Measurements from ENCODE around the gene SLC24A5.
A peak's percentile ranks its signal among the peaks of the same experiment; 100 is the strongest.

SLC24A5 gene

DNA sequence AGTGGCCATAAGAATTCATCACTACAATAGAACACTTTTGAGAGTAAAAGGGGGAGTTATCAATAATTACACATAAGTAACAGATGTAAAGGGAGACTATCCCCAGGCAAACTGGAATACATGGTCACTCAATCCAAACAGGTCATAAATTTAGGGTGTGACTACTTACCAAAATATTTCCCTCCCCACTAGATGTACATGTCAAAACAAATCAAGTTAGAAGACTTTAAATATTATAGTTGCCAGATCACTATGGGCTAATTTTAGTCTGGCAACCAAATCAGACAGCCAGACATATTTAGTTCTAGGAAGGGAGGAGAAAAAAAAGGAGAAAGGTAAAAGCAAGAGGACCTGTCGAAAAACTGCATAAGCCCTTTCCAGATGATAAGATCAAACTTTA lies 23.1 kb downstream of the SLC24A5 start:
- Mint-ChIP-seq H3K36me3 (ENCODE audit: low read depth) (no peaks in the 10 kb centered on the region), H3K27me3 (no peaks in the 10 kb centered on the region), H3K4me3 (no peak overlapping the region), H3K9me3 (no peaks in the 10 kb centered on the region), H3K4me1 (ENCODE audit: low read depth) (peaks cover 5% of the 10 kb centered on the region), H3K27ac (no peak overlapping the region)
- intact Hi-C loops (cut with micrococcal nuclease), result no loop called here

DNA sequence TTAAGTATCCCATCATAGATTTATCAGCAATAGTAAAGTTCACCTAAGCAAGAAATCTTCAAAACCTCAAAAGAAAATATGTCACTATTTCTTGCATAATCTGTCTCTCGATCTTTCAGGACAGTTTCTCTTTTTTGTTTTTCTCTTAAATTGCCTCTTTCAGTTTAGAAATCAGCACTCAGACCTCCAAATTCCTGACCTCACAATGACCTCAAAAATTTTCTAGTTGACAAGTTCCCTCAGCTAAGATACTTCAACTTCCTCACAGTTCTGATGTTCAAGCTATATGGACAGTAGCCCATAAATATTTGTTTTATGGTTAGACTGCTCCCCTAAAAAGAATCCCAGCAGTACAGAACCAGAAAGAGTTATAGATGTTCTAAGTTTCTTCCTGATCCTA lies 24.1 kb downstream of the SLC24A5 start:
- intact Hi-C loops (cut with micrococcal nuclease), result no loop called here
- H3K4me3 Mint-ChIP-seq, result no peak overlapping the region
- H3K27me3 Mint-ChIP-seq, result no peaks in the 10 kb centered on the region
- H3K36me3 Mint-ChIP-seq (ENCODE audit: low read depth), result no peaks in the 10 kb centered on the region
- H3K27ac Mint-ChIP-seq, result no peak overlapping the region
- H3K4me1 Mint-ChIP-seq (ENCODE audit: low read depth), result peaks cover 5% of the 10 kb centered on the region
- no peaks in the 10 kb centered on the region for H3K9me3 Mint-ChIP-seq

DNA sequence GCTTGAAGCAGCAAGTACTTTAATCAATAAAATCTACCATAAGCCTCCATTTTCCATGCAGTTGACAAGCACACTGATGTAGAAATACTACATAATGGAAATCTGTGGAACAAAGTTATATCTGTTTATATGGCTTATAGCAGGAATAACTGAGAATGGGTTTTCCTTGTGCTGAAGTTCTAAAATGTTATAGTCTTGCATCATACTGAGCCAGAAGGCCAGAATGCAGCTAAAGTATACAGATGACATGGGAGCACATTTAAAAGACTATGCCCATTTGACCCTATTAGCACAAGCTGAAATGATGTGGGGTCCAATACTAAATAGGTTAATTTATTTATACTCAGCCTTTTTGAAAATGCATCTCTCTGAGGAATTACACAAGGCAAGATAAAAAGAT lies 25.1 kb downstream of the SLC24A5 start:
- Mint-ChIP-seq H3K9me3 (no peaks in the 10 kb centered on the region), H3K27me3 (no peaks in the 10 kb centered on the region), H3K4me1 (ENCODE audit: low read depth) (peaks cover 5% of the 10 kb centered on the region), H3K27ac (no peak overlapping the region), H3K4me3 (no peak overlapping the region), H3K36me3 (ENCODE audit: low read depth) (no peaks in the 10 kb centered on the region)
- intact Hi-C loops (cut with micrococcal nuclease), result no loop called here

DNA sequence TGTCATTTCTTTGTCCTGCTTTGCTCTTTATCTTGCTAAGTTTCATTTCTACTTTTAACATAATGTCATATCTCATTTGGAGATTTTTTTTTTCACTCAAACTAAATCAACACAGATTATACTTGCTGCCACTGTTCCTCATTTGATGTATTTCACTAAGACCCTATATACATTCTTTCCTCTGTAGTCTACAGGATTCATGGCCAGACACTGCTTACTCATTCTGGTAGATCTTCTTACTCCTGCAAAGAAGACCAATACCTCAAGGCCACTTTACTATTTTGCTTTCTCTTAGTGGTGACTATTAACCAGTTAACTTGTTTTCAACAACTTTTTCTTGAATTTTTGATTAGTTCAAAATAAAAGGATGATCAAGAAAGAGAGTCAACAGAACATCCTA lies 26.6 kb downstream of the SLC24A5 start:
- Mint-ChIP-seq H3K9me3 (no peaks in the 10 kb centered on the region), H3K27ac (no peak overlapping the region), H3K27me3 (no peaks in the 10 kb centered on the region), H3K4me1 (ENCODE audit: low read depth) (peaks cover 5% of the 10 kb centered on the region), H3K36me3 (ENCODE audit: low read depth) (no peaks in the 10 kb centered on the region), H3K4me3 (no peak overlapping the region)
- intact Hi-C loops (cut with micrococcal nuclease), result no loop called here

- H3K4me3 Mint-ChIP-seq, result no peak overlapping the region
- no peaks in the 10 kb centered on the region for H3K9me3 Mint-ChIP-seq
- no peak overlapping the region for H3K27ac Mint-ChIP-seq
- no peaks in the 10 kb centered on the region for H3K27me3 Mint-ChIP-seq
- H3K4me1 Mint-ChIP-seq (ENCODE audit: low read depth), result peaks cover 3% of the 10 kb centered on the region
- H3K36me3 Mint-ChIP-seq (ENCODE audit: low read depth), result no peaks in the 10 kb centered on the region
- intact Hi-C loops (cut with micrococcal nuclease), result no loop called here
These were observed 29.1 kb downstream of the SLC24A5 start for GRCh38 chr15:48149858-48150257.

DNA sequence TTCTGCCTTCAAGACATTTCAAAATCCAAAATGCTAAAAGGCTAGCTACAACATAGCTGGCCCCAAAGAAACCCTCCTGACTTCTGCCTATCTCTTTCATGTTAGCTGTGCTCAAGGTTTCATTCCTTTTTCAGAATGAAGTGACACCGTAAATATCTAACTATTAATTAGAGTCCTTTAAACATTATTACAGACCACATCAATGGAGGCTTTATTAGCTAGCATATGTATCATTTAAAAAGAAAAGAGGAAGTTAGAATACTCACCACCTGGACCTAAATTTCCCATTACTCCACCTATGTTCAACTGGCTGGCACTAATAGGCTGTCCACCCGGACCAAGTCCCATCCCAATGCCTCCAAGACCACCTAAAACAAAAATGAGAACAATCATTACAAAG lies 32.7 kb downstream of the SLC24A5 start:
- Mint-ChIP-seq H3K36me3 (ENCODE audit: low read depth) (no peaks in the 10 kb centered on the region), H3K27ac (no peak overlapping the region), H3K27me3 (no peaks in the 10 kb centered on the region), H3K4me3 (no peak overlapping the region), H3K9me3 (no peaks in the 10 kb centered on the region), H3K4me1 (ENCODE audit: low read depth) (no peaks in the 10 kb centered on the region)
- intact Hi-C loops (cut with micrococcal nuclease), result no loop called here

- Mint-ChIP-seq H3K4me1 (ENCODE audit: low read depth) (no peaks in the 10 kb centered on the region), H3K27me3 (no peaks in the 10 kb centered on the region), H3K9me3 (peaks cover 9% of the 10 kb centered on the region), H3K27ac (no peak overlapping the region), H3K4me3 (no peak overlapping the region), H3K36me3 (ENCODE audit: low read depth) (no peaks in the 10 kb centered on the region)
- intact Hi-C loops (cut with micrococcal nuclease), result no loop called here
These were observed 47.8 kb downstream of the SLC24A5 start for GRCh38 chr15:48168616-48169015.

DNA sequence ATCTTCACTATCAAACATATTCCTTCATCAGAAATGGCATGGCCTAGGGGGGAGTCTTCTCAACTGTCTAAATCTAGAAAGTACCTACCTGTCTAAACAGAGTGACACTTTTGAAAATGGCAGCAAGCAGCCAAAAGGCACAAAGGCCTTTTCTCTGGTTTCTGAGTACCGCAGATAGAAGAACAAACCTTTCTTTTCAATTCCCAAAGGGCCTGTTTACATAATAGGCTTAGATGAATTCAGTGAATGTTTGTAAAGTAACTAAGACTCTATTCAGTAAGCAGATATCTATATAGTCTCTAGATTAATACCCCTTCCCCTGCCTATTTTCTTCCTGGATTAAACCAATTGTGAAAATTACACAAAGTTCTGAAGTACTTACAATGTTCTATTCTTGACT lies 50.2 kb downstream of the SLC24A5 start:
- Mint-ChIP-seq H3K9me3 (peaks cover 9% of the 10 kb centered on the region), H3K27ac (no peak overlapping the region), H3K36me3 (ENCODE audit: low read depth) (no peaks in the 10 kb centered on the region), H3K27me3 (no peaks in the 10 kb centered on the region), H3K4me1 (ENCODE audit: low read depth) (no peaks in the 10 kb centered on the region), H3K4me3 (no peak overlapping the region)
- intact Hi-C loops (cut with micrococcal nuclease), result no loop called here

GRCh38 chr15:48175126-48175525 lies 54.3 kb downstream of the SLC24A5 start:
- peaks cover 9% of the 10 kb centered on the region for H3K9me3 Mint-ChIP-seq
- no peak overlapping the region for H3K27ac Mint-ChIP-seq
- H3K27me3 Mint-ChIP-seq, result peaks cover 17% of the 10 kb centered on the region
- no peaks in the 10 kb centered on the region for H3K36me3 Mint-ChIP-seq (ENCODE audit: low read depth)
- intact Hi-C loops (cut with micrococcal nuclease), result no loop called here
- H3K4me1 Mint-ChIP-seq (ENCODE audit: low read depth), result no peaks in the 10 kb centered on the region
- H3K4me3 Mint-ChIP-seq, result no peak overlapping the region

GRCh38 chr15:48176112-48176511 lies 55.3 kb downstream of the SLC24A5 start:
- no peaks in the 10 kb centered on the region for H3K36me3 Mint-ChIP-seq (ENCODE audit: low read depth)
- peaks cover 9% of the 10 kb centered on the region for H3K9me3 Mint-ChIP-seq
- H3K27ac Mint-ChIP-seq, result no peak overlapping the region
- peaks cover 21% of the 10 kb centered on the region for H3K27me3 Mint-ChIP-seq
- no peak overlapping the region for H3K4me3 Mint-ChIP-seq
- H3K4me1 Mint-ChIP-seq (ENCODE audit: low read depth), result no peaks in the 10 kb centered on the region
- intact Hi-C loops (cut with micrococcal nuclease), result no loop called here

DNA sequence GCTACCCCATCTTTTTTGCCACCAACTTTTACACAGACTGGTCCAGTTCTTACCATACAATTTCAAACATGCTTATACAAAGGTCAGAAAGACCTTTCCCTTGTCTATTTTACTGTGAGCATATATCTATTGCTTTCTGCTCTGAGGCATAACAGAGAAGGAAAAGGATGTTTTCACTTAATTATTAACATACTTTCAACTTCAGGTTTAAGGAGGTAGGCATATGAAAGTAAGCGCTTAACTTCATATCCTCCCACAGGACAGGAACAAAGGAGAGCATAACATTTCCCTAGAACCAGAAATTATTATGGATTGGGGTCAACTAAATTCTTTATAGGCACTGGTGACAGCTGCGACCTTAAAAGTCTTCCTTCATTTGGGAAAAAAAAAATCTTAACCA lies 56.2 kb downstream of the SLC24A5 start:
- Mint-ChIP-seq H3K4me1 (ENCODE audit: low read depth) (no peaks in the 10 kb centered on the region), H3K9me3 (peaks cover 8% of the 10 kb centered on the region), H3K36me3 (ENCODE audit: low read depth) (no peaks in the 10 kb centered on the region), H3K27ac (no peak overlapping the region), H3K27me3 (peaks cover 21% of the 10 kb centered on the region), H3K4me3 (no peak overlapping the region)
- intact Hi-C loops (cut with micrococcal nuclease), result no loop called here

DNA sequence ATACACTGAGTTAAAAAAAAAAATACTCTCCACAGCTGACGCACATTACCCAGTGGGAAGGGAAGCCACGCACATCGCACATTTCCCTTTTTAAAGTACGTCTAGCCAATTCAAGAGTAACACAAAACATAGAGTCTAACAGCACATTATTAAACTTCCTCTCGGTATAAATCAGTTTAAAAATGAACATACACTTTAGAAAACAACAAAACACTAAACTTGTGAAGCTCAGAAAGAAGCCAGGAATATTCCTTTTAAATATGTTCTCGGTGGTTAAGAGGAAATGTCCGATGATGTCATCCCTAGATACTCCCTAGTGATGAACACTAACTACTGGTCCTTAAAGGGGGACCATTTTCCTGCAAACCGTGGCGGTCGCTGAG lies 56.6 kb downstream of the SLC24A5 start:
- Mint-ChIP-seq H3K9me3 (peaks cover 4% of the 10 kb centered on the region), H3K27ac (no peak overlapping the region), H3K36me3 (ENCODE audit: low read depth) (no peaks in the 10 kb centered on the region), H3K27me3 (peaks cover 21% of the 10 kb centered on the region), H3K4me1 (ENCODE audit: low read depth) (no peaks in the 10 kb centered on the region), H3K4me3 (peak overlapping the region; percentile 56)
- intact Hi-C loops (cut with micrococcal nuclease), result no loop called here

DNA sequence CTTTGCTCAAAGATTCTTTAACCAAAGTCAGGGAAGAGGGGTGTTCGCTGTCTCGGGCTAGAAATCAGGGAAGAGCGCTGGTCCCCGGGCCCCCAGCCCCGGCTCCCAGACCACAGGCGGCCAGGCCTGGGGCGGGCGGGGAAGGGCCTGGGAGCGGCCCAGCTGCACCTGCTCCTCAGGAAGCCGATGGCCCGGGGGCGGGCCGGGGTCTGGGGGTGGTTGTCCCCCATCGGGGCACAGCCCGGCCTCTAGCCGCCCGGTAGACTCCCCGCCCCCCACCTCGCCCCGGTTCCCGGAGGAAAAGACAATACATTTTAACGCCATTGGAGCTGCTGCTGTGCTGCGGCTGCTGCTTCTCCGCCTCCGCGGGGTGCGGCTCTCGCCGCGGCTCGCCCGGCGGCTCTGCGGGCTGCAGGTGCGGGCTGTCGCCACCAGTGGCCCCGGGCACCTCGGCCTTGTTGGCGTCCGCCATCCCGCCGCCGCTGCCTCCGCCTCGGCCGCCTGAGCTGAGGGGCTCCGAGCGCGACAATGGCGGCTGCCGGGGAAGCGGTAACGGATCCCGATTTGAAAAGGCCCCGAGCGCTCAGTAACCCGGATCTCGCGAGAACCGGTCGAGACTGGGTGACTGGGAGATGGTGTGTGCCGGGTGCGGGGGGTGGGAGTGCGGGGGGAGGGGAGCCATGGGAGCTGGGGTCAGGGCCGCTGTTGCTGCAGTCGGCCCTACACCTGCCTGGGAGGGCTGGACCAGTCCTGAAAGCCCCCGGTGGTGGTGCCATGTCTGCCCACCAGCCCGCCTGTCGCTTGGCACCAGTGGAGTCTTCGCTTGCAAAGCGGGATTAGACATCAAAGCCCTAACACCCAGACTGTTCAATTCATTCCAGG lies 57.2 kb downstream of the SLC24A5 start, which contains the start of gene MYEF2:
Gene MYEF2 (minus strand): TSS at position 530 of the 882 bp plus-strand sequence. CDS start 58 bp downstream, at position 472.
- H3K4me3 Mint-ChIP-seq, result peak within 1 kb of the TSS; percentile 56
- H3K9me3 Mint-ChIP-seq, result no peaks in the 10 kb centered on the region
- no peaks in the 10 kb centered on the region for H3K36me3 Mint-ChIP-seq (ENCODE audit: low read depth)
- peaks cover 21% of the 10 kb centered on the region for H3K27me3 Mint-ChIP-seq
- H3K4me1 Mint-ChIP-seq (ENCODE audit: low read depth), result no peaks in the 10 kb centered on the region
- H3K27ac Mint-ChIP-seq, result no peak within 1 kb of the TSS
- intact Hi-C loops (cut with micrococcal nuclease), result no loop called here

GRCh38 chr15:48178648-48178931 lies 57.8 kb downstream of the SLC24A5 start:
- H3K27me3 Mint-ChIP-seq, result peaks cover 21% of the 10 kb centered on the region
- H3K27ac Mint-ChIP-seq, result no peak overlapping the region
- no peaks in the 10 kb centered on the region for H3K9me3 Mint-ChIP-seq
- no peaks in the 10 kb centered on the region for H3K36me3 Mint-ChIP-seq (ENCODE audit: low read depth)
- intact Hi-C loops (cut with micrococcal nuclease), result no loop called here
- no peak overlapping the region for H3K4me3 Mint-ChIP-seq
- no peaks in the 10 kb centered on the region for H3K4me1 Mint-ChIP-seq (ENCODE audit: low read depth)

GRCh38 chr15:48182749-48183148 lies 62.0 kb downstream of the SLC24A5 start:
- Mint-ChIP-seq H3K9me3 (no peaks in the 10 kb centered on the region), H3K4me1 (ENCODE audit: low read depth) (no peaks in the 10 kb centered on the region), H3K36me3 (ENCODE audit: low read depth) (no peaks in the 10 kb centered on the region), H3K4me3 (no peak overlapping the region), H3K27me3 (peaks cover 16% of the 10 kb centered on the region), H3K27ac (no peak overlapping the region)
- intact Hi-C loops (cut with micrococcal nuclease), result no loop called here

All from dendritic cell treated with granulocyte-macrophage colony-stimulating factor and Interleukin-4, amounts not matched to agents 40 ng/mL and 50 ng/mL, for 4 days (primary cell).